ENCODE results near the gene SPNS2. TPM values are rescaled to one million over a fixed set of nuclear protein-coding genes. Genes with fewer than 3 reads are reported as not detected.

SPNS2 gene
- total RNA-seq, 1 donor, result under 0.01 TPM

DNA sequence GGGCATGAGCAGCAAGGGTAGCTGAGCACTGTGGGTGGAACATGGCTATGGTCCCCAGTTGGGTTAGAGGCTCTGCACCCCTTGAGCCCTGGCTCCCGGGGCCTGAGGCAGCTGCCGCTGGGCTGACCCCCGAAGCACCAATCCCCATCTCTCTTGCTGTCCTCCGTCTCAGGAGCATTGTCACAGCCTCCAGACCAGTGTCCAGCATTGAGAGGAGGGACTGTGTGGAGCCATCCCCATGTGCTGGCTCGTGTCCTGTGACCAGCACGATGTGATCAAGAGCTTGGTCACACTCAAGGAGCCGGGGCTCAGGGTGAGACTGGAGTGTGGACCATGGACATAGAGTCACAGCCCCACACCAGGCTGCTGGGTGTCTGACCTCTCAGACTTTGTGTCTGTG lies 88.5 kb downstream of the SPNS2 start:
- Histone ChIP-seq H4K20me1 (ENCODE audit: insufficient read depth, low read length) (no peaks in the 10 kb centered on the region), H3K79me2 (ENCODE audit: insufficient read depth, low read length) (no peaks in the 10 kb centered on the region), H3K9me3 (ENCODE audit: low read depth, low read length) (no peaks in the 10 kb centered on the region), H3K27me3 (ENCODE audit: insufficient read depth, low read length) (peaks cover 49% of the 10 kb centered on the region), H3K4me1 (ENCODE audit: insufficient read depth, low read length) (no peaks in the 10 kb centered on the region), H3K4me3 (ENCODE audit: insufficient read depth, low read length) (no peak overlapping the region), H3K27ac (ENCODE audit: low read depth, low read length) (no peak overlapping the region), H3K4me2 (ENCODE audit: insufficient read depth, low read length) (no peak overlapping the region), H3K36me3 (ENCODE audit: insufficient read depth, low read length) (no peaks in the 10 kb centered on the region), H2AFZ (ENCODE audit: low read length) (no peak overlapping the region)
- peak; percentile 80 for DNase-seq (ENCODE audit: insufficient read length, low spot score, missing footprints)
- TF ChIP-seq, protein P1, sequence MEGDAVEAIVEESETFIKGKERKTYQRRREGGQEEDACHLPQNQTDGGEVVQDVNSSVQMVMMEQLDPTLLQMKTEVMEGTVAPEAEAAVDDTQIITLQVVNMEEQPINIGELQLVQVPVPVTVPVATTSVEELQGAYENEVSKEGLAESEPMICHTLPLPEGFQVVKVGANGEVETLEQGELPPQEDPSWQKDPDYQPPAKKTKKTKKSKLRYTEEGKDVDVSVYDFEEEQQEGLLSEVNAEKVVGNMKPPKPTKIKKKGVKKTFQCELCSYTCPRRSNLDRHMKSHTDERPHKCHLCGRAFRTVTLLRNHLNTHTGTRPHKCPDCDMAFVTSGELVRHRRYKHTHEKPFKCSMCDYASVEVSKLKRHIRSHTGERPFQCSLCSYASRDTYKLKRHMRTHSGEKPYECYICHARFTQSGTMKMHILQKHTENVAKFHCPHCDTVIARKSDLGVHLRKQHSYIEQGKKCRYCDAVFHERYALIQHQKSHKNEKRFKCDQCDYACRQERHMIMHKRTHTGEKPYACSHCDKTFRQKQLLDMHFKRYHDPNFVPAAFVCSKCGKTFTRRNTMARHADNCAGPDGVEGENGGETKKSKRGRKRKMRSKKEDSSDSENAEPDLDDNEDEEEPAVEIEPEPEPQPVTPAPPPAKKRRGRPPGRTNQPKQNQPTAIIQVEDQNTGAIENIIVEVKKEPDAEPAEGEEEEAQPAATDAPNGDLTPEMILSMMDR (IDR thresholded peaks at IDR 0.05; ENCODE audit: extremely low read depth, low read depth, low read length), result no peak

DNA sequence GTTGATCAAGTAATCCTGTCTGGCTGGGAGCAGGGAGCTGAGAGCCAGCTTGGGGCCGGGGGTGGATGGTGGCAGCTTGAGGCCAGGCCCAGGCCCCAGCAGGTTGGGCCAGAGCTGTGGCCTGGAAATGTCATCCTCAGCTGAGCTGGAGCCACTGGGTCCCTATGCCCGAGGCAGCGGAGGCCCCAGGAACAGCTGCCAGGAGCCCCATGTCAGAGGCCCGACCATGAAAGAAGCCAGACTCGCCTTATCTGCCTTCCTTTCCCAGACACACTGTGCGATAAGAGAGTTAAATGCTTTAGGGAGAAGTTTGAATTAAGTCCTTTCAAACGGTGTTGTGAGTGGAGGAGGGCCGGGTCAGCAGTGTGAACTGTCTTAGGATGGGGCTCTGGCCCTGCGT lies 89.1 kb downstream of the SPNS2 start:
- Histone ChIP-seq H3K27me3 (ENCODE audit: insufficient read depth, low read length) (peaks cover 44% of the 10 kb centered on the region), H3K9me3 (ENCODE audit: low read depth, low read length) (no peaks in the 10 kb centered on the region), H3K36me3 (ENCODE audit: insufficient read depth, low read length) (no peaks in the 10 kb centered on the region), H3K79me2 (ENCODE audit: insufficient read depth, low read length) (no peaks in the 10 kb centered on the region), H3K4me2 (ENCODE audit: insufficient read depth, low read length) (no peak overlapping the region), H3K4me3 (ENCODE audit: insufficient read depth, low read length) (no peak overlapping the region), H4K20me1 (ENCODE audit: insufficient read depth, low read length) (no peaks in the 10 kb centered on the region), H3K4me1 (ENCODE audit: insufficient read depth, low read length) (no peaks in the 10 kb centered on the region), H3K27ac (ENCODE audit: low read depth, low read length) (no peak overlapping the region), H2AFZ (ENCODE audit: low read length) (no peak overlapping the region)
- TF ChIP-seq, protein P1 (IDR thresholded peaks at IDR 0.05; ENCODE audit: extremely low read depth, low read depth, low read length), result no peak
- DNase-seq (ENCODE audit: insufficient read length, low spot score, missing footprints), result peak; percentile 79

DNA sequence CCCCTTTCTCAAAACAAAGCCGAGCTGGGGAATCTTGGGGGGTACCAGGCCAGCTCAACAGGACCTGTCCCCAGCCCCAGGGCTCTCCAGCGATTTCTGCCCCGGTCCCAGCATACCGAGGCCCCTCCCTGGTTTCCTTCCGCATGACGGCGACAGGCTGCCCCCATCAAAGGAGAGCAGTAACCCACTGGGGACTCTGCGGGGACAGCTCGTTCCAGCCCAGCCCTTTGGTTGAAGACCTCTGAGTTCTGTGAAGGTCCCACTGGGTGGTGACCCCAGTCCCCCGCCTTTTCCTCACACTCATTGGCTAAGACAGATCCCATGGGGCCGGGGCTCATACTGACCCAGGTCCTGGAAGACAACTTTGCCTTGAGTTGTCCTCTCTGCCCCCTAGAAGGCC lies 89.7 kb downstream of the SPNS2 start:
- no peak overlapping the region for H3K4me2 ChIP-seq (ENCODE audit: insufficient read depth, low read length)
- no peak overlapping the region for H2AFZ ChIP-seq (ENCODE audit: low read length)
- H3K4me1 ChIP-seq (ENCODE audit: insufficient read depth, low read length), result no peaks in the 10 kb centered on the region
- H3K9me3 ChIP-seq (ENCODE audit: low read depth, low read length), result no peaks in the 10 kb centered on the region
- no peaks in the 10 kb centered on the region for H3K79me2 ChIP-seq (ENCODE audit: insufficient read depth, low read length)
- H4K20me1 ChIP-seq (ENCODE audit: insufficient read depth, low read length), result no peaks in the 10 kb centered on the region
- H3K27me3 ChIP-seq (ENCODE audit: insufficient read depth, low read length), result peaks cover 38% of the 10 kb centered on the region
- TF ChIP-seq, protein P1 (IDR thresholded peaks at IDR 0.05; ENCODE audit: extremely low read depth, low read depth, low read length), result no peak
- no peak overlapping the region for H3K27ac ChIP-seq (ENCODE audit: low read depth, low read length)
- no peaks in the 10 kb centered on the region for H3K36me3 ChIP-seq (ENCODE audit: insufficient read depth, low read length)
- no peak overlapping the region for H3K4me3 ChIP-seq (ENCODE audit: insufficient read depth, low read length)
- peak; percentile 71 for DNase-seq (ENCODE audit: insufficient read length, low spot score, missing footprints)

Other genes starting within 250 kb of the SPNS2 start
- gene ANKFY1, start 234.9 kb upstream of the SPNS2 start, total RNA-seq, result 44.2 and 44.9 TPM in 2 replicates
- gene UBE2G1, start 132.2 kb upstream of the SPNS2 start, total RNA-seq, result 36.2 and 37.7 TPM in 2 replicates
- gene SPNS3, start 64.9 kb upstream of the SPNS2 start, total RNA-seq, result not detected in 2 replicates
- gene MYBBP1A, start 56.5 kb downstream of the SPNS2 start, total RNA-seq, result 47.1 and 49.2 TPM in 2 replicates
- gene GGT6, start 61.7 kb downstream of the SPNS2 start, total RNA-seq, result not detected in 2 replicates
- gene SMTNL2, start 85.6 kb downstream of the SPNS2 start, total RNA-seq, result not detected in 2 replicates
- gene ALOX15, start 142.8 kb downstream of the SPNS2 start, total RNA-seq, result not detected in 2 replicates
- 18.6 and 19.9 TPM in 2 replicates for gene PELP1, start 205.3 kb downstream of the SPNS2 start, total RNA-seq
- gene ARRB2, start 211.8 kb downstream of the SPNS2 start, total RNA-seq, result 6.2 and 8.7 TPM in 2 replicates
- gene MED11, start 232.5 kb downstream of the SPNS2 start, total RNA-seq, result 11.2 and 13.0 TPM in 2 replicates
- gene ZMYND15, start 241.0 kb downstream of the SPNS2 start, total RNA-seq, result 0.59 and 1.4 TPM in 2 replicates
- gene CXCL16, start 241.0 kb downstream of the SPNS2 start, total RNA-seq, result 5.9 and 11.2 TPM in 2 replicates